Measurements from ENCODE around the gene DDC. TPM values are rescaled to one million over a fixed set of nuclear protein-coding genes. Genes with fewer than 3 reads are reported as not detected.
"Not testable (repeated sequence)": the region's sequence is repeated elsewhere in the genome, so short reads cannot be mapped to it uniquely, and the experiment has no call there.

The DDC gene
- total RNA-seq, 1 experiment from 2014 or later, result not detected

DNA sequence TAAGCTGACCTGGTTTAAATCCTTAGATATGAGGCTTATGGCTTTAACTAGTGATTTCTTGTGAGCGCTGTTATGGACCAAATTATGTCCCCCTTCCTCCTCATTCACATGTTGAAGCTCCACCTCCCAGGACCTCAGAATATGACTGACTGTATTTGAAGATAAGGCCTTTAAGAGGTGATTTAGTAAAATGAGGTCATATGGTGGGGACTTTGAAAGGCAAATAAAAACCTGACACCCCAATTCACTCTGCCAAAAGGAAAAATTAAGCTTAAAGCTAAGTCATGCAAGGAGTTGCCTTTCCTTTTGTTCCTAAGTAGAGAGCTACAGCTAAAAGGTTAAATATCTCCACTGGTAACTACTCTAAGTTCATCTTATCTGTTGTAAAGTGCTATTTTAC, 78.7 kb downstream of the DDC start:
- no peak for DNase-seq (ENCODE audit: low read depth)

DNA sequence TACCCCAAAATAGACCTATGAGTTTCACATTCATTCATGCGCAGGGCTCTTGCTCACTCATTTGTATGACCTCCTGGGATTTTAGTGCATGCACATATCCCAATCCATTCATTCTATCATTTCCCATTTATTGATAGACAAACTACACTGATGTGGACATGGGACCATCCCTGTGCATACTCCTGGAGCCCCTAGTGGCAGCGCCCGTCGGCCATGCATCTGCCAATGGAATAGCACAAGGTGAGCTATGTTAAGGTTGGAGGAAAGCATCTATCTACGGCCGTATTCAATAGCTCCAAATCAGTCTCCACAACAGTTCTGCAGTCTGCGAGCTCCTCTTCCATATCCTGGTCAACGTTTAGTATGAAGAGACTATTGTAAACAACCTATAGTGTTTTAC, 83.3 kb downstream of the DDC start:
- DNase-seq (ENCODE audit: low read depth), result no peak

- DNase-seq (ENCODE audit: low read depth), result no peak
These were observed 84.4 kb downstream of the DDC start for GRCh38 chr7:50480797-50481196.

- no peak for DNase-seq (ENCODE audit: low read depth)
These were observed 85.3 kb downstream of the DDC start for GRCh38 chr7:50479743-50480517.

- DNase-seq (ENCODE audit: low read depth), result no peak
These were observed 87.6 kb downstream of the DDC start for GRCh38 chr7:50477640-50478039.

DNA sequence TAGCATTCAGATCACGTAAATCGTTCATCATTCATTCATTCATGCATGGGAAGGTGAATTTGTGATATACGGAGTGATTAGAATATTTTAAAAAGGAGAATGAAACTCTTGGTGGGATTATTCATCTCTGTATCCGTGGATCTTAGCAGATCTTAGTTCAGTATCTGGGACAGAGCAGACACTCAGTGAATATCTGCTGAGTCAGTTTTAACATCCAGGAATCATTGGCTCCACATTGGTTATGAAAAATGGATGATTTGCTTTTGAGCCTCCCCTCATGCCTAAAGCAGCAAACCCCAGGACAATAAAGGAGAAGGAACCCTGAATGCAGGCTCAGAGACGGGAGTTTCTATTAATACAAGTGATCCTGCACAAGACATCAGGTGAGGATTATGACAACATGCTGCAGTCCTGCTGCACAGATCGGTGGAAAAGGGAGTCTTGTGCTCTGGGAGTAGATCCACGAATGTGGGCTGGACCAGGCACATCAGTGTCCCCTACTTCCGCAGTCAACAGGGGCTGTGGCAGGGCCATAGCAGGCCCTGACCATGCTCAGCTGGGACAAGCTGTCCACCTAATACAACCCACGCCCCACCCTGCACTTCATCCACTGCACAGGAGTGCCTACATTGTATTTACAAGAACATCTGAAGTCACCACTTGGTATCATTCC, 88.1 kb downstream of the DDC start:
- no peak for DNase-seq (ENCODE audit: low read depth)

- DNase-seq (ENCODE audit: low read depth), result no peak
These were observed 89.9 kb downstream of the DDC start for GRCh38 chr7:50475340-50475739.

- peak; percentile 58 for DNase-seq (ENCODE audit: low read depth)
These were observed 90.6 kb downstream of the DDC start for GRCh38 chr7:50474382-50475160.

GRCh38 chr7:50473531-50473930, 91.7 kb downstream of the DDC start:
- DNase-seq (ENCODE audit: low read depth), result no peak

DNA sequence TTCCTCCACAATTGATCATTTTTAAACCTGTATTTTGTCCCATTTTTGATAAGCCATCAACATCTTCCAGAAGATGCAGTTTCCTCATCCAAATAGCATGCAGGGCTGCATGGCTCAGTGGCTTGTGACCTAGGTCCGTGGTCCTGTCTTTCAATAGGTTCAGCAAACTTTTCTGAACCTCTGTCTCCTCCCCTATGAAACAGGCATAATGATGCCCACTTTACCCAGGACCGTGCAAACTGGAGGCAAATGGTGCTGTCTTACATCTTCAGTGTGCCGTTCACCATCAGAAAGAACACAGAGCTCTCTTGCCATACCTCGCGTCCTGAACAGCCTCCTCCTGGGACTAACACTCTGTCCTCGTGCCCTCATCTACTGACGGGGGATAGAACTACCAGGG, 92.8 kb downstream of the DDC start:
- no peak for DNase-seq (ENCODE audit: low read depth)

GRCh38 chr7:50471970-50472369, 93.2 kb downstream of the DDC start:
- DNase-seq (ENCODE audit: low read depth), result no peak

- DNase-seq (ENCODE audit: low read depth), result no peak
These were observed 94.7 kb downstream of the DDC start for GRCh38 chr7:50470250-50471163.

- DNase-seq (ENCODE audit: low read depth), result no peak
These were observed 96.0 kb downstream of the DDC start for GRCh38 chr7:50469181-50469580.

DNA sequence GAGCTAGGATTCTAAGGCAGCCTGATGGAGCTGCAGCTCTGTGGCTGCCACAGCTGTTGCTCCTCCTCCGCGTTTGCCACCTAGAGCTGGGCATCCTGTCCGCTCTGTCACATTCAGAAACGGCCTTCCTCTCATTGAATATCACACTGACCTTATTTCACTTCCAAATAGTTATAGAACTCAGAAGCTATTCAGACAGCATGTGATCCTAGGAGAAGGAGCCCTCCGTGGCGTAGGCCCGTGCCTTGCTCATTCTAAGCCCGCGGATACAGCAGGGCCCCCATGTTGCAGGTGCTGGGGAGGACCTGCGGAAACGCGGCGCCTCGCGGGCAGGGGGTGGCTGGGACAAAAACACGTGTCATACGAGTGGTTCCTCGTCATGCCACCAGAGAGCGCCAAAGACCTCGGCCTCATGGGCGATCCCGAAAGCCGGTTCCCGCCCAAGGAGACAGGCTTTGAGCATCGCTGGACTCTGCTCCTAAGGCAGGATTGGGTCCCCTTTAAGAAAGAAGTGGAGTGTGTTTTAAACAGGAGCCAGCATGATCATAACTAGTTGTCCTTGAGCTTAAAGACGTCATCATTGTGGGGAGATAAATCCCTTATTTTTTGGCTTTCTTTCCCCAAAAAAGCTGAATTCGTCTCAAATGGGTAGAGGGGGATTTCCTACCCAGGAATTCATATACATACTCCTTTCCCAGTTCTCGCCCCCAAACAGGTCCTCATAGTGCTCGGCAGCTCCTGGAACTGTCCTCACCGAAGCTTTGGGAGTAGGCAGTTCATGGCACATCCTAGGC, 97.2 kb downstream of the DDC start:
- DNase-seq (ENCODE audit: low read depth), result peak; percentile 92

GRCh38 chr7:50466815-50467585, 98.2 kb downstream of the DDC start:
- no peak for DNase-seq (ENCODE audit: low read depth)

DNA sequence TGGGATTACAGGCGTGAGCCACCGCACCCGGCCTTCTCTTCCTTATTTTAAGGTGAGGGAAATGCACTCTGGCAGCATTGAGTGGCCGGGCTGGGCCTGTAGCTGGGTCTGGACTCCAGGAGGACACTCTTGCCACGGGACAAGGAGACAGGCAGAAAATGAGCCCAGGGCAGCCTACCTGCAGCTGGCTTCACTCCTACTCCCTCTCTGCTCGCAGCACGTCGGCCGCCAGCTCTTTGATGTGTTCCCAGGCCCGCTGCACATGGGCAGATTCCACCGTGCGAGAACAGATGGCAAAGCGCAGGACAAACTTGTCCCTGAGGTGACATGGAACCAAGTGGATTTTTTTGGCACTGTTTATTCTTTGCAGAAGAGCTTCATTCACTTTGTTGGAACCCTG, 102.2 kb downstream of the DDC start:
- DNase-seq (ENCODE audit: low read depth), result no peak

DNA sequence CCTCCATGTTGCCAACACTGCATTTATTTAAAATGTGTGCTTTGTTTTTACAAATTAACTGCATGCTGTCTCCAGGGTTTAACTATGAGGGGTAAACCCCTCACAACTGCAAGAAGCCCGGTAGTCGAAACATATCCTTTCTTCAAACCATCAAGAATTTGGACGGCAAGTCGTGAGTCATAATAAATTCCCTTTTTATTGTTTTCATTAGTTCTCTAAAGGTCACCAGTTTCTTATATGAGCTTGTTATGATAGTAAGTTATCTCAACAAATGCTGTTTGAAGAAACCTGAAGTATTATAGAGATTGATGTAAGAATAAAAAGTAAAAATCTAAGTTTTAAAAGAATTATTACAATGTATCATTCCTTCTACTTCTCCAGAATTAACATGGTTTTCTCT, 102.8 kb downstream of the DDC start:
- DNase-seq (ENCODE audit: low read depth), result no peak

DNA sequence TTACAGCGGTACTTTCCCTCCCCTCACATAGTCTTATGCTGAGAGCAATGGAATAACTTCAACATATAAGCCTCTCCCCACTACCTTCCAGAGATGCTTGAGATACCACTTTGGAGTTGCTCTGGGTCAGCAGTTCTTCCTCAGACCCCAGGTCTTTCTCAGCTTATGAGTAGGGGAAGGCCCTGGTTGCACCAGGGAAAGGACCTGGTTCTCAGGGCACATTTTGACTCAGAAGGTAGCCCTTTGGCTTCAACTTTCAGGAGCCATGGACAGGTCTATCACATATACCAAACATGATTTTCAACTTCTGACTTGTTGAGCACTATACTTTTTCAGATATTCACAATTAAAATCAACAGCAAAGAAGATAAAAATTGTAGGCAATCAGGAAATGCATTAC, 103.5 kb downstream of the DDC start:
- DNase-seq (ENCODE audit: low read depth), result no peak

DNA sequence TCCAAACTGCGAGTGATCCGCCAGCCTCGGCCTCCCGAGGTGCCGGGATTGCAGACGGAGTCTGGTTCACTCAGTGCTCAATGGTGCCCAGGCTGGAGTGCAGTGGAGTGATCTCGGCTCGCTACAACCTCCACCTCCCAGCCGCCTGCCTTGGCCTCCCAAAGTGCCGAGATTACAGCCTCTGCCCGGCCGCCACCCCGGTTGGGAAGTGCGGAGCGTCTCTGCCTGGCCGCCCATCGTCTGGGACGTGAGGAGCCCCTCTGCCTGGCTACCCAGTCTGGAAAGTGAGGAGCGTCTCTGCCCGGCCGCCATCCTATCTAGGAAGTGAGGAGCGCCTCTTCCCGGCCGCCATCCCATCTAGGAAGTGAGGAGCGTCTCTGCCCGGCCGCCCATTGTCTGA, 106.0 kb downstream of the DDC start:
- DNase-seq (ENCODE audit: low read depth), result not testable (repeated sequence)

DNA sequence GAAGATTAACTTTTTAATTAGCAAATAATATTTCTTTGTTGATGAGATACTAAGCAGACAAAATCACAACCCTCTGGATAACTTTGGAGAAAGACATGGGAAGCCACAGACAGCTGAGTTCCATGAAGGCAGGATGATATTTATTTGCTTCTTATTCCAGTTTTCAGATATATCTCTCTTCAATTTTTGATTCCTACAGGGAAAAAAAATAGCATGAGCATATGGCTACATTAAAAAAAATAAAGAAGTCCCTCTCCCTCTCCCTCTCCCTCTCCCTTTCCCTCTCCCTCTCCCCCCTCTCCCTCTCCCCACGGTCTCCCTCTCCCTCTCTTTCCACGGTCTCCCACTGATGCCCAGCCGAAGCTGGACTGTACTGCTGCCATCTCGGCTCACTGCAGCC, 106.6 kb downstream of the DDC start:
- DNase-seq (ENCODE audit: low read depth), result not testable (repeated sequence)
